ENCODE data around the gene ATP5ME. TPM values are rescaled to one million over a fixed set of nuclear protein-coding genes. Genes with fewer than 3 reads are reported as not detected.

ATP5ME gene
- polyA plus RNA-seq, 1 of the 3 experiments (the other 2 are of a cell fraction): 1,185 TPM

- Histone ChIP-seq H2AFZ (ENCODE audit: low read depth) (no peak overlapping the region), H3K4me1 (ENCODE audit: control insufficient read depth in 1 of 2, insufficient read depth in 2 of 2, low read depth in 1 of 2, low read length in 1 of 2) (peaks cover 0 to 14% of the 10 kb centered on the region in 2 experiments; a peak in 1 of 4 replicates), H3K79me2 (ENCODE audit: insufficient read depth) (no peaks in the 10 kb centered on the region), H4K20me1 (ENCODE audit: insufficient read depth) (no peaks in the 10 kb centered on the region), H3K36me3 (replicated peaks in 1 of 2; ENCODE audit: control insufficient read depth in 1 of 2, insufficient read depth in 2 of 2, low read length in 1 of 2) (no peaks in the 10 kb centered on the region), H3K9ac (no peak overlapping the region), H3K4me2 (no peak overlapping the region), H3K27me3 (ENCODE audit: insufficient read depth) (peaks cover 13% of the 10 kb centered on the region; the same call in 1 of the 2 replicates), H3K27ac (ENCODE audit: low read depth in 2 of 2, low read length in 1 of 2) (no peak overlapping the region), H3F3A (replicated peaks; ENCODE audit: insufficient read depth) (no peaks in the 10 kb centered on the region), H3K9me3 (no peaks in the 10 kb centered on the region), H3K9me2 (no peaks in the 10 kb centered on the region), H3K4me3 (ENCODE audit: low read depth in 2 of 2, low read length in 1 of 2) (no peak overlapping the region)
- POLR2A ChIA-PET: no interaction called here
- CTCF ChIA-PET: no interaction called here
- DNase-seq: no peak
- 35% methylated on average over 5 of the region's 17 CpGs for WGBS (ENCODE audit: low lambda C conversion rate)
- TF ChIP-seq RCOR1 (IDR thresholded peaks at IDR 0.05; ENCODE audit: low read length): no peak
- no peak for TF ChIP-seq REST (IDR thresholded peaks at IDR 0.05; ENCODE audit: low read depth, low read length)
- TF ChIP-seq YY1 (IDR thresholded peaks at IDR 0.05; ENCODE audit: low read depth): no peak
- TF ChIP-seq, protein P1, sequence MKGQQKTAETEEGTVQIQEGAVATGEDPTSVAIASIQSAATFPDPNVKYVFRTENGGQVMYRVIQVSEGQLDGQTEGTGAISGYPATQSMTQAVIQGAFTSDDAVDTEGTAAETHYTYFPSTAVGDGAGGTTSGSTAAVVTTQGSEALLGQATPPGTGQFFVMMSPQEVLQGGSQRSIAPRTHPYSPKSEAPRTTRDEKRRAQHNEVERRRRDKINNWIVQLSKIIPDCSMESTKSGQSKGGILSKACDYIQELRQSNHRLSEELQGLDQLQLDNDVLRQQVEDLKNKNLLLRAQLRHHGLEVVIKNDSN (IDR thresholded peaks at IDR 0.05; ENCODE audit: borderline replicate concordance, low read depth): no peak
- no peak for TF ChIP-seq EZH2phosphoT487 (IDR thresholded peaks at IDR 0.05; ENCODE audit: borderline replicate concordance, low read depth)
- TF ChIP-seq MEF2A (IDR thresholded peaks at IDR 0.05; ENCODE audit: borderline replicate concordance, low read depth): no peak
- TF ChIP-seq IRF3 (IDR thresholded peaks at IDR 0.05; ENCODE audit: low read depth, low read length): no peak
- TF ChIP-seq NRF1 (IDR thresholded peaks at IDR 0.05; ENCODE audit: low read depth, low read length): no peak
Measured at GRCh38 chr4:654871-655463, 19.1 kb downstream of the ATP5ME start.

GRCh38 chr4:654503-654845 lies 19.6 kb downstream of the ATP5ME start:
- Histone ChIP-seq H3K9me3 (no peaks in the 10 kb centered on the region), H3K36me3 (replicated peaks in 1 of 2; ENCODE audit: control insufficient read depth in 1 of 2, insufficient read depth in 2 of 2, low read length in 1 of 2) (no peaks in the 10 kb centered on the region), H3K9ac (no peak overlapping the region), H3K9me2 (no peaks in the 10 kb centered on the region), H4K20me1 (ENCODE audit: insufficient read depth) (no peaks in the 10 kb centered on the region), H2AFZ (ENCODE audit: low read depth) (no peak overlapping the region), H3K79me2 (ENCODE audit: insufficient read depth) (no peaks in the 10 kb centered on the region), H3K4me1 (ENCODE audit: control insufficient read depth in 1 of 2, insufficient read depth in 2 of 2, low read depth in 1 of 2, low read length in 1 of 2) (peaks cover 0 to 14% of the 10 kb centered on the region in 2 experiments; a peak in 1 of 4 replicates), H3K4me3 (ENCODE audit: low read depth in 2 of 2, low read length in 1 of 2) (no peak overlapping the region), H3K27me3 (ENCODE audit: insufficient read depth) (peaks cover 13% of the 10 kb centered on the region; the same call in 1 of the 2 replicates), H3K27ac (ENCODE audit: low read depth in 2 of 2, low read length in 1 of 2) (no peak overlapping the region), H3F3A (replicated peaks; ENCODE audit: insufficient read depth) (no peaks in the 10 kb centered on the region), H3K4me2 (no peak overlapping the region)
- POLR2A ChIA-PET: no interaction called here
- TF ChIP-seq GABPA (IDR thresholded peaks at IDR 0.05; ENCODE audit: low read depth) (no peak), RFX5 (IDR thresholded peaks at IDR 0.05; ENCODE audit: low read length) (no peak), MEF2A (IDR thresholded peaks at IDR 0.05; ENCODE audit: borderline replicate concordance, low read depth) (no peak), JUND (IDR thresholded peaks at IDR 0.05) (no peak), CHD2 (IDR thresholded peaks at IDR 0.05; ENCODE audit: low read length, partially characterized antibody) (no peak), POLR2AphosphoS5 (IDR thresholded peaks at IDR 0.05; ENCODE audit: low read depth, low read length) (no peak), TCF12 (IDR thresholded peaks at IDR 0.05) (no peak), FOSL2 (IDR thresholded peaks at IDR 0.05; ENCODE audit: borderline replicate concordance, low read depth) (no peak), ELF1 (IDR thresholded peaks at IDR 0.05) (no peak)
- TF ChIP-seq, protein P1 (IDR thresholded peaks at IDR 0.05; ENCODE audit: borderline replicate concordance, low read depth): no peak
- CTCF ChIA-PET: no interaction called here
- 89% methylated on average over 7 of the region's 17 CpGs for WGBS (ENCODE audit: low lambda C conversion rate)
- no peak for DNase-seq

Data from SK-N-SH (cell line).